ENCODE results near the gene DENND1C. TPM values are rescaled to one million over a fixed set of nuclear protein-coding genes. Genes with fewer than 3 reads are reported as not detected.
"Not testable (repeated sequence)": the region's sequence is repeated elsewhere in the genome, so short reads cannot be mapped to it uniquely, and the experiment has no call there.

Gene DENND1C
- total and polyA plus RNA-seq, 8 donors, result 0.51 to 3.2 (median 1.7) TPM

GRCh38 chr19:6431891-6432290 is 49.7 kb downstream of the DENND1C start:
- DNase-seq (no peak), ATAC-seq (no peak), FAIRE-seq (no peak)
- H3K36me3 ChIP-seq, result no peaks in the 10 kb centered on the region
- no peak overlapping the region for H3K4me3 ChIP-seq
- no peak overlapping the region for H3K27ac ChIP-seq
- no peak for TF ChIP-seq CTCF (IDR thresholded peaks at IDR 0.05)
- no peaks in the 10 kb centered on the region for H3K27me3 ChIP-seq
- intact Hi-C loops (cut with DNase I), result no loop called here
- H3K4me1 ChIP-seq, result no peaks in the 10 kb centered on the region
- H3K9me3 ChIP-seq, result no peaks in the 10 kb centered on the region
- WGBS, 2 donors, result 86 to 87% methylated on average over 11 of the region's 11 CpGs

GRCh38 chr19:6429419-6430221 is 52.0 kb downstream of the DENND1C start:
- intact Hi-C loops (cut with DNase I), result no loop called here
- H3K4me1 ChIP-seq, result no peaks in the 10 kb centered on the region
- no peak for TF ChIP-seq CTCF (IDR thresholded peaks at IDR 0.05)

DNA sequence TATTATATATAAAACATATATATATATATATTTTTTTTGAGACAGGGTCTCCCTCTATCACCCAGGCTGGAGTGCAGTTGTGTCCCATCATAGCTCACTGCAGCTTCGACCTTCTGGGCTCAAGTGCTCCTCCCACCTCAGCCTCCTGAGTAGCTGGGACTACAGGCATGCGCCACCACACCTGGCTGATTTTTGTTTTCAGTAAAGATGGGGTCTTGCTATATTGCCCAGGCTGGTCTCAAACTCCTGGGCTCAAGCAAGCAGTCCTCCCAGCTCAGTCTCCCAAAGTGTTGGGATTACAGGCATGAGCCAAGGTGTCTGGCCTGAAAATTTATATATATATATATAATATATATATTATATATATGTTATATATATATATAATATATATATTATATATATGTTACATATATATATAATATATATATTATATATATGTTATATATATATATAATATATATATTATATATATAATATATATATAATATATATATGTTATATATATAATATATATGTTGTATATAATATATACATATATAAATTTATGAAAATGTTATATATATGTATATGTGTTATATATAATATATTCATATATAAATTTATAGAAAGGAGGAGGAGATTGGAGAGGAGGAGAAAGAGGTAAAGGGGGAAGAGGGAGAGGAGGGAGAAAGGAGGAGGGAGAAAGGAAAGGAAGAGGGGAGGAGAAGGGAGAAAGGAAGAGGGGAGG is 52.7 kb downstream of the DENND1C start:
- H3K4me1 ChIP-seq; H3K27ac ChIP-seq; H3K9me3 ChIP-seq; intact Hi-C loops (cut with DNase I); H3K36me3 ChIP-seq; ATAC-seq; H3K4me3 ChIP-seq; DNase-seq; H3K27me3 ChIP-seq: not testable (repeated sequence)
- WGBS, 2 donors, result 82 to 86% methylated on average over 2 of the region's 2 CpGs
- peak; percentile 99 for FAIRE-seq

More at GRCh38 chr19:6429419-6430221, 52.0 kb downstream of the DENND1C start:
- no peak for DNase-seq
- 51 to 58% methylated on average over 18 to 20 of the region's 20 CpGs for WGBS, 2 donors
- Histone ChIP-seq H3K4me3 (no peak overlapping the region), H3K36me3 (no peaks in the 10 kb centered on the region), H3K27me3 (no peaks in the 10 kb centered on the region), H3K27ac (no peak overlapping the region), H3K9me3 (no peaks in the 10 kb centered on the region)
- ATAC-seq, result no peak
- FAIRE-seq, result no peak

- Histone ChIP-seq H3K4me3 (no peak overlapping the region), H3K27me3 (no peaks in the 10 kb centered on the region), H3K9me3 (no peaks in the 10 kb centered on the region), H3K36me3 (no peaks in the 10 kb centered on the region), H3K27ac (no peak overlapping the region), H3K4me1 (peaks cover 0 to 11% (median 0%) of the 10 kb centered on the region in 3 donors)
- FAIRE-seq, result no peak
- TF ChIP-seq CTCF (IDR thresholded peaks at IDR 0.05), result no peak
- intact Hi-C loops (cut with DNase I), result no loop called here
- ATAC-seq, result no peak
- WGBS, 2 donors, result 95% methylated on average over 18 of the region's 18 CpGs
- DNase-seq, result peak in 1 of 6 donors; percentile 71
Observed at GRCh38 chr19:6427131-6427530, 54.5 kb downstream of the DENND1C start.

DNA sequence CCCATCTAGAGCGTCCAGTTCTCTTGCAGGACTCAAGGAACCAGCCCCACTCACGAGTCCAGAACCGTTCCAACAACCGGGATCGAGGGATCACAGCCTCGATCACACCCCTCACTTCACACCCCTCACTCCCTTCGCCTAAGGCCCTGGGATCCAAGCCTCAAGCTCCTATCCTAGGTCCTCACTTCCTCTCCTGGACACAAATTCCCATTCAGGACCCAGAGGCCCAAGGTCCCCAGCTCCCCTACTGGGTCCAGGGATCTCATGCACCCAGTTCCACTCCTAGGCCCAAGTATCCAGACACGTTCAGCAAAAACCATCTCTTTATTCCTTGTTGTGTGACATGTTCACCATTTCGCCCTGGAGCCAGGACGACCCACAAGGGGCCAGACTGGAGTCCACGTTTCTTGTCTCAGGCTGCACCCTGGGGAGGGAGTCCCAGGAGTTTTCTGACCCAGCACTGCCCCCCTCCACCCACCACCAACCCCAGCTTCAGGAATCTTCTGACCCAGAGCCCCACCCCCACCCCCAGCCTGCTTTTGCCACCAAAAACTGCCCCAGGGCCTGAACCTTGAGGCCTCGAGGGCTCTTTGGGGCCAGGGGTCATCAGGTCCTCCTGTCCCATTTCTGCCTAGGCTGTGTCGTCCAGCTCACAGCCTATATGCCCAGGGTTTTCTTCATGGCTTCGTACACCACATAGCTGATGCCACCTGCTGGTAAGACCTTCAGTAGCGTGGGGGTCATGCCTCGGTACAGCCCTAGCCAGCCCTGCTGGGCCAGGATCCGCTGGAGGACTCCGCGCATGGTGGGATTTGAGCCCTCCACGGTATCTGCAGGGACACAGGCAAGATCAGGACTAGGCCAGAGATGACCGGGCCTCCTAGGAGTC is 55.6 kb downstream of the DENND1C start:
- H3K4me3 ChIP-seq, result peak overlapping the region in 1 of 4 donors; percentile 18

More for the DNA sequence above, 55.6 kb downstream of the DENND1C start:
- Histone ChIP-seq H3K27me3 (no peaks in the 10 kb centered on the region), H3K27ac (peak overlapping the region; percentile 53 to 82 (median 74)), H3K4me1 (peaks cover 0 to 11% (median 0%) of the 10 kb centered on the region in 3 donors), H3K36me3 (no peaks in the 10 kb centered on the region), H3K9me3 (no peaks in the 10 kb centered on the region)
- no peak for FAIRE-seq
- no peak for TF ChIP-seq CTCF (IDR thresholded peaks at IDR 0.05)
- intact Hi-C loops (cut with DNase I), result no loop called here
- WGBS, 2 donors, result 95 to 96% methylated on average over 20 to 21 of the region's 21 CpGs
- no peak for ATAC-seq
- peak in 1 of 6 donors; percentile 30 for DNase-seq
